Osteoblast (primary cell): ENCODE measurements around the gene TDRD7. TPM values are rescaled to one million over a fixed set of nuclear protein-coding genes. Genes with fewer than 3 reads are reported as not detected.

Experiments used
- DNase-seq: peaks from one replicate; pipeline ENCODE4 v3.0.0; 2011; ENCODE audit warnings: low spot score, mixed read lengths; ENCODE audit not compliant: insufficient read length; ENCODE audit errors: missing footprints
- H2AFZ ChIP-seq: 2 replicates; pipeline ENCODE4 v1.6.0; 2011; ENCODE audit warnings: mild to moderate bottlenecking, low read length
- H3K27ac ChIP-seq: 2 replicates; pipeline ENCODE4 v1.5.1; 2011; ENCODE audit warnings: mild to moderate bottlenecking, low read depth, low read length, moderate library complexity
- H3K27me3 ChIP-seq: 2 replicates; pipeline ENCODE4 v1.6.0; 2012; ENCODE audit warnings: mild to moderate bottlenecking, control low read depth, inconsistent platforms, low read length, moderate library complexity; ENCODE audit not compliant: insufficient read depth
- H3K36me3 ChIP-seq: 2 replicates; pipeline ENCODE4 v1.5.1; 2011; ENCODE audit warnings: mild to moderate bottlenecking, low read length, control low read depth, moderate library complexity; ENCODE audit not compliant: insufficient read depth
- H3K4me1 ChIP-seq: 2 replicates; pipeline ENCODE4 v1.5.1; 2011; ENCODE audit warnings: mild to moderate bottlenecking, low read length, control low read depth, moderate library complexity; ENCODE audit not compliant: insufficient read depth
- H3K4me2 ChIP-seq: 2 replicates; pipeline ENCODE4 v1.6.0; 2011; ENCODE audit warnings: mild to moderate bottlenecking, low read length; ENCODE audit not compliant: insufficient read depth
- H3K4me3 ChIP-seq: fragments of 200-600 bp; sonication (generic); 3 replicates; pipeline ENCODE4 v1.5.1; 2012; ENCODE audit warnings: mild to moderate bottlenecking, low read length, inconsistent platforms; ENCODE audit not compliant: insufficient read depth
- H3K79me2 ChIP-seq: 2 replicates; pipeline ENCODE4 v1.6.0; 2012; ENCODE audit warnings: mild to moderate bottlenecking, low read length, control low read depth, inconsistent platforms; ENCODE audit not compliant: insufficient read depth
- H3K9me3 ChIP-seq: 2 replicates; pipeline ENCODE4 v1.5.1; 2011; ENCODE audit warnings: low read depth, low read length, control low read depth
- H4K20me1 ChIP-seq: 2 replicates; pipeline ENCODE4 v1.6.0; 2012; ENCODE audit warnings: mild to moderate bottlenecking, low read length, control low read depth; ENCODE audit not compliant: insufficient read depth
- total RNA-seq: library from RNA; depleted of rRNA; stranded (reverse); fragments of >200 nt; gene quantifications from 2 replicates; pipeline ENCODE4 v1.2.3, GENCODE V29; 2012
- TF ChIP-seq, protein P1 (sequence below): IDR thresholded peaks from 2 replicates; pipeline ENCODE4 v1.5.1; 2011; ENCODE audit warnings: mild to moderate bottlenecking, low read depth, low read length, moderate library complexity; ENCODE audit errors: extremely low read depth

The TDRD7 gene
- total RNA-seq, 1 donor = 8.0 TPM

GRCh38 chr9:97425973-97426336, 14.1 kb downstream of the TDRD7 start:
- no peaks in the 10 kb centered on the region for H3K79me2 ChIP-seq
- H3K4me2 ChIP-seq = no peak overlapping the region
- H3K4me3 ChIP-seq = no peak overlapping the region
- no peak for DNase-seq
- no peaks in the 10 kb centered on the region for H3K9me3 ChIP-seq
- H4K20me1 ChIP-seq = no peaks in the 10 kb centered on the region
- H3K27me3 ChIP-seq = no peaks in the 10 kb centered on the region
- no peak overlapping the region for H2AFZ ChIP-seq
- H3K27ac ChIP-seq = no peak overlapping the region
- no peaks in the 10 kb centered on the region for H3K4me1 ChIP-seq
- H3K36me3 ChIP-seq = no peaks in the 10 kb centered on the region
- TF ChIP-seq, protein P1, sequence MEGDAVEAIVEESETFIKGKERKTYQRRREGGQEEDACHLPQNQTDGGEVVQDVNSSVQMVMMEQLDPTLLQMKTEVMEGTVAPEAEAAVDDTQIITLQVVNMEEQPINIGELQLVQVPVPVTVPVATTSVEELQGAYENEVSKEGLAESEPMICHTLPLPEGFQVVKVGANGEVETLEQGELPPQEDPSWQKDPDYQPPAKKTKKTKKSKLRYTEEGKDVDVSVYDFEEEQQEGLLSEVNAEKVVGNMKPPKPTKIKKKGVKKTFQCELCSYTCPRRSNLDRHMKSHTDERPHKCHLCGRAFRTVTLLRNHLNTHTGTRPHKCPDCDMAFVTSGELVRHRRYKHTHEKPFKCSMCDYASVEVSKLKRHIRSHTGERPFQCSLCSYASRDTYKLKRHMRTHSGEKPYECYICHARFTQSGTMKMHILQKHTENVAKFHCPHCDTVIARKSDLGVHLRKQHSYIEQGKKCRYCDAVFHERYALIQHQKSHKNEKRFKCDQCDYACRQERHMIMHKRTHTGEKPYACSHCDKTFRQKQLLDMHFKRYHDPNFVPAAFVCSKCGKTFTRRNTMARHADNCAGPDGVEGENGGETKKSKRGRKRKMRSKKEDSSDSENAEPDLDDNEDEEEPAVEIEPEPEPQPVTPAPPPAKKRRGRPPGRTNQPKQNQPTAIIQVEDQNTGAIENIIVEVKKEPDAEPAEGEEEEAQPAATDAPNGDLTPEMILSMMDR = no peak

- no peak overlapping the region for H3K27ac ChIP-seq
- H3K36me3 ChIP-seq = no peaks in the 10 kb centered on the region
- no peak overlapping the region for H3K4me3 ChIP-seq
- H2AFZ ChIP-seq = no peak overlapping the region
- H3K9me3 ChIP-seq = no peaks in the 10 kb centered on the region
- TF ChIP-seq, protein P1 = no peak
- H3K27me3 ChIP-seq = no peaks in the 10 kb centered on the region
- no peaks in the 10 kb centered on the region for H3K4me1 ChIP-seq
- H4K20me1 ChIP-seq = no peaks in the 10 kb centered on the region
- H3K4me2 ChIP-seq = no peak overlapping the region
- no peak for DNase-seq
- no peaks in the 10 kb centered on the region for H3K79me2 ChIP-seq
These were observed 16.0 kb downstream of the TDRD7 start for GRCh38 chr9:97427885-97428284.

DNA sequence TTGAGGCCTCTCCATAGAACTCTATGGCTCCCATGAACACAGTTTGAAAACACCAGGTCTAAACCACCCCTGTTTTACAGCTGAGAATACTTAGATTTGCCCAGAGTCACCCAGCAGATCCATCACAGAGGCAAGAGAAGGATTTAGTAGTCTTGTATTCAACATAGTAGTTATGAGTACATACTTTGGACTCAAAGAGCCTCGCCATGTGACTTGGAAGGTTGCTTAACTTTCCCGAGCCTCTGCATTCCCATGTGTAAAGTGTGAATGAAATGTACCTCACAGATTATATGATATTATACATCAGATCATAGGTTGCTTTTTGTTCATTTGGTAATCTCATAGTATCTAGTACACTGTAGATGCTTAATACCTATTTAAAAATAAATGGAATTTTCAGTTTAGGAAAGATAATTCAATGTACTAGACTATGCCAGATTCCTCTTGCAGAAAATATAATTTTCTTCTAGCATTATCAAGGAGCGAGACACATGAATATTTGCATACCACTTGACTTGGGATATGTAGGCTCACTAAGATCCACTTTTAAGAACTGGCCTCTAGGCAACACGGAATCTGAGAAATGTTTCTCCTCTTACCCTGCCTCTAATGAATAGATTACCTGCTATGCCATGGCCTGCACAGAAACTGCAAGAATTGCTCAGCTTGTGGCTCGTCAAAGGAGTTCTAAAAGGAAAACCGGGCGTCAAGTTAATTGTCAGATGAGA, 18.6 kb downstream of the TDRD7 start:
- Histone ChIP-seq H3K4me1 (no peaks in the 10 kb centered on the region), H3K36me3 (no peaks in the 10 kb centered on the region), H3K4me3 (no peak overlapping the region), H3K27me3 (no peaks in the 10 kb centered on the region), H3K79me2 (no peaks in the 10 kb centered on the region), H4K20me1 (no peaks in the 10 kb centered on the region), H3K4me2 (no peak overlapping the region), H3K27ac (no peak overlapping the region), H3K9me3 (no peaks in the 10 kb centered on the region), H2AFZ (no peak overlapping the region)
- DNase-seq = no peak
- TF ChIP-seq, protein P1 = no peak

DNA sequence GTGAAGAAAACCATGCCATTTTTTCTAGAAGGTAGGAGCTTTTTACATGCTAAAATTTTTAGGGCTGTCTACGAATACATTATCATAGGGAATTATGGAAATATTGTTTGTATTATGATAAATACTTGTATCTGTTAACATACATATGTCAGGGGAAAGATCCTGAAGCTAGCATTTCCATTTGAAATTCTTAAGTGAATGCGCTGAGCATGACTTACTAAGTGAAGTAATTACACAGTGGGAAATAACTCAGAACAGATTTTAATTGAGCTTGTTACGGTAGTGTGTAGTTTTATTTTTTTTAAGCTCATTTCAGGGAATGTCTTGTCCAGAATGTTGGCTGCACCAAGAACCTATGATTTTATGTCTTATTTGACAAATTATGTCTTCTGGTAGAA, 19.1 kb downstream of the TDRD7 start:
- Histone ChIP-seq H3K4me3 (no peak overlapping the region), H3K79me2 (no peaks in the 10 kb centered on the region), H3K36me3 (no peaks in the 10 kb centered on the region), H2AFZ (no peak overlapping the region), H3K4me1 (no peaks in the 10 kb centered on the region), H3K4me2 (no peak overlapping the region), H3K27me3 (no peaks in the 10 kb centered on the region), H4K20me1 (no peaks in the 10 kb centered on the region), H3K27ac (no peak overlapping the region), H3K9me3 (no peaks in the 10 kb centered on the region)
- TF ChIP-seq, protein P1 = no peak
- DNase-seq = no peak
